K562 (cell line): Measurements from ENCODE around the gene RNF187. TPM values are rescaled to one million over a fixed set of nuclear protein-coding genes. Genes with fewer than 3 reads are reported as not detected.

Source experiments
- CAMTA2 ChIP-seq: fragments of 250-450 bp; sonication (Bioruptor Pico); conservative IDR thresholded peaks from 2 replicates; pipeline ENCODE4 v1.5.1; 2022
- CBX5 ChIP-seq: IDR thresholded peaks from 2 replicates; pipeline ENCODE4 v1.6.1; 2014; ENCODE audit warnings: low read depth, borderline replicate concordance
- CHAMP1 ChIP-seq: fragments of 450-650 bp; IDR thresholded peaks from 2 replicates; pipeline ENCODE4 v1.6.1; 2016; ENCODE audit warnings: mild to moderate bottlenecking
- E2F3 ChIP-seq: fragments of 250-450 bp; sonication (Bioruptor Pico); IDR thresholded peaks from 2 replicates; pipeline ENCODE4 v1.4.0; 2020; ENCODE audit warnings: mild to moderate bottlenecking
- ELF1 ChIP-seq: fragments of 200-800 bp; sonication (Bioruptor generic); IDR thresholded peaks from 2 replicates; pipeline ENCODE4 v1.6.1; 2016; ENCODE audit warnings: missing genetic modification characterization, missing compliant biosample characterization
- HMGXB4 ChIP-seq: sonication (generic); formaldehyde crosslinking; IDR thresholded peaks from 2 replicates; pipeline ENCODE4 v1.8.1; 2023; ENCODE audit warnings: mild to moderate bottlenecking, missing genetic modification reagents
- NR3C1 ChIP-seq: sonication (generic); formaldehyde crosslinking; IDR thresholded peaks from 2 replicates; pipeline ENCODE4 v1.8.1; 2022; ENCODE audit warnings: missing genetic modification reagents
- PHB ChIP-seq: fragments of 250-450 bp; sonication (Bioruptor Pico); IDR thresholded peaks from 2 replicates; pipeline ENCODE4 v1.5.0; 2021
- POLR2AphosphoS5 ChIP-seq: IDR thresholded peaks from 2 replicates; pipeline ENCODE4 v1.6.1; 2011; ENCODE audit warnings: mild to moderate bottlenecking, low read depth, low read length, moderate library complexity; ENCODE audit not compliant: control insufficient read depth, insufficient read depth
- RFX7 ChIP-seq: fragments of 250-450 bp; sonication (Bioruptor Pico); IDR thresholded peaks from 2 replicates; pipeline ENCODE4 v1.5.1; 2021; ENCODE audit warnings: mild to moderate bottlenecking
- SNRNP70 ChIP-seq: fragments of 200-400 bp; formaldehyde crosslinking; optimal IDR thresholded peaks from 2 replicates; pipeline ENCODE3; 2017; ENCODE audit warnings: low read depth, low read length
- TBL1XR1 ChIP-seq, 2 experiments: IDR thresholded peaks; 2 replicates each; pipeline ENCODE4 v1.6.1; 2012; ENCODE audit warnings: improper control_type of control experiment in 2 of 2, low read length in 2 of 2, mild to moderate bottlenecking in 1 of 2
- TEAD4 ChIP-seq, 2 experiments: sonication (generic) in 1 of 2; formaldehyde crosslinking in 1 of 2; IDR thresholded peaks; 2 replicates each; pipeline versions ENCODE4 v1.6.1 to v1.8.0; 2012 to 2022; ENCODE audit warnings: borderline replicate concordance in 1 of 2, inconsistent platforms in 1 of 2, low read length in 1 of 2, mild to moderate bottlenecking in 1 of 2, missing genetic modification reagents in 1 of 2
- UBTF ChIP-seq, 2 experiments: IDR thresholded peaks; 2 replicates each; pipeline ENCODE4 v1.6.1; 2012; ENCODE audit warnings: improper control_type of control experiment in 2 of 2, low read depth in 2 of 2, low read length in 2 of 2, borderline replicate concordance in 1 of 2
- ZNF143 ChIP-seq: sonication (generic); formaldehyde crosslinking; IDR thresholded peaks from 2 replicates; pipeline ENCODE4 v1.9.0; 2022; ENCODE audit warnings: mild to moderate bottlenecking, missing genetic modification reagents
- ZNF592 ChIP-seq: fragments of 450-650 bp; IDR thresholded peaks from 2 replicates; pipeline ENCODE4 v1.6.1; 2017; ENCODE audit warnings: antibody characterized with exemption, mild to moderate bottlenecking
- polyA plus RNA-seq, 8 experiments: library from polyadenylated mRNA; depleted of rRNA in 4 of 8; stranded (reverse) in 5 of 8; unstranded in 3 of 8; fragments of >200 nt; fragmentation: Nextera tagmentation in 2 of 8; fragmentation: Illumina TruSeq in 1 of 8; extraction: Ambion mirVana in 2 of 8; extraction: Trizol in 1 of 8; gene quantifications; 2 replicates each; pipeline versions ENCODE4 v1.2.1 to v1.2.3, GENCODE V29; 2011 to 2014; ENCODE audit warnings: inconsistent platforms in 1 of 8, missing spikeins in 1 of 8
- total RNA-seq, 7 experiments: library from RNA; depleted of rRNA in 6 of 7; stranded (reverse); fragments of >200 nt in 6 of 7; fragmentation: Illumina TruSeq in 2 of 7; extraction: Trizol in 2 of 7; gene quantifications; 2 replicates each; pipeline versions ENCODE4 v1.2.1 to v1.2.3, GENCODE V29; 2011 to 2021; ENCODE audit warnings: low replicate concordance in 1 of 7

RNF187 gene
- total and polyA plus RNA-seq, 9 of the 15 experiments (the other 6 are each of a cell fraction or from before 2014, with no cell fraction given), result 2.3 to 119 (median 41.9) TPM

GRCh38 chr1:228487336-228488124 is at the start of gene RNF187 (continued):
- no peak for TF ChIP-seq CHAMP1
- peak; percentile 76; the same call in 1 of the 2 replicates for TF ChIP-seq ZNF592
- TF ChIP-seq CBX5, result no peak
- no peak for TF ChIP-seq RFX7 (CRISPR knock-in tag)
- no peak for TF ChIP-seq SNRNP70
- no peak for TF ChIP-seq TEAD4 (IDR thresholded peaks at IDR 0.05; ENCODE audit: low read length)
- no peak for TF ChIP-seq TEAD4 (CRISPR knock-in tag; IDR thresholded peaks at IDR 0.05; ENCODE audit: borderline replicate concordance)
- TF ChIP-seq ZNF143 (CRISPR knock-in tag), result no peak
- TF ChIP-seq HMGXB4 (CRISPR knock-in tag), result peak; percentile 71; the same call in 1 of the 2 replicates
- TF ChIP-seq UBTF (IDR thresholded peaks at IDR 0.05; ENCODE audit: borderline replicate concordance in 1 of 2, low read depth in 2 of 2, low read length in 2 of 2), result peak; percentile 58 to 87; a peak in 2 of 4 replicates
- no peak for TF ChIP-seq CAMTA2
- TF ChIP-seq ELF1 (tag), result peak; percentile 13; the same call in 1 of the 2 replicates
- TF ChIP-seq PHB (CRISPR knock-in tag), result no peak
- 0 out of 4 replicates have a peak, but pooled peaks of 1 of the 2 experiments have one; percentile 9 for TF ChIP-seq TBL1XR1 (IDR thresholded peaks at IDR 0.05; ENCODE audit: low read length in 2 of 2)
- TF ChIP-seq NR3C1 (CRISPR knock-in tag), result no peak
- TF ChIP-seq POLR2AphosphoS5, result 0 out of 2 replicates have a peak, but pooled peaks have one; percentile 38
- TF ChIP-seq E2F3 (CRISPR knock-in tag), result no peak
